GM18526 (cell line): ENCODE measurements around the gene PLPP1.

ENCODE experiments used
- POLR2A ChIP-seq: IDR thresholded peaks from 3 replicates; pipeline ENCODE4 v1.6.1; 2011; ENCODE audit not compliant: insufficient read length; ENCODE audit errors: extremely low read depth

Gene PLPP1

GRCh38 chr5:55523293-55523692, 11.5 kb downstream of the PLPP1 start:
- TF ChIP-seq POLR2A = no peak

- no peak for TF ChIP-seq POLR2A
Measured at GRCh38 chr5:55521881-55522280, 12.9 kb downstream of the PLPP1 start.

- no peak for TF ChIP-seq POLR2A
Measured at GRCh38 chr5:55520117-55520839, 14.5 kb downstream of the PLPP1 start.

GRCh38 chr5:55518831-55519390, 15.9 kb downstream of the PLPP1 start:
- TF ChIP-seq POLR2A = no peak

- TF ChIP-seq POLR2A = no peak
Measured at GRCh38 chr5:55517804-55518203, 17.0 kb downstream of the PLPP1 start.

GRCh38 chr5:55511010-55511409, 23.8 kb downstream of the PLPP1 start:
- TF ChIP-seq POLR2A = no peak

GRCh38 chr5:55510523-55510880, 24.3 kb downstream of the PLPP1 start:
- no peak for TF ChIP-seq POLR2A

GRCh38 chr5:55509796-55510522, 24.8 kb downstream of the PLPP1 start:
- no peak for TF ChIP-seq POLR2A

- TF ChIP-seq POLR2A = no peak
Measured at GRCh38 chr5:55509097-55509496, 25.7 kb downstream of the PLPP1 start.

GRCh38 chr5:55507574-55507973, 27.2 kb downstream of the PLPP1 start:
- TF ChIP-seq POLR2A = no peak

- no peak for TF ChIP-seq POLR2A
Measured at GRCh38 chr5:55502759-55503158, 32.0 kb downstream of the PLPP1 start.

- no peak for TF ChIP-seq POLR2A
Measured at GRCh38 chr5:55498457-55498856, 36.3 kb downstream of the PLPP1 start.

GRCh38 chr5:55497712-55498111, 37.1 kb downstream of the PLPP1 start:
- TF ChIP-seq POLR2A = no peak

- TF ChIP-seq POLR2A = no peak
Measured at GRCh38 chr5:55495216-55495615, 39.5 kb downstream of the PLPP1 start.

- no peak for TF ChIP-seq POLR2A
Measured at GRCh38 chr5:55492449-55492848, 42.3 kb downstream of the PLPP1 start.

GRCh38 chr5:55485073-55485472, 49.7 kb downstream of the PLPP1 start:
- TF ChIP-seq POLR2A = no peak
